OCI-LY7 (cell line): ENCODE measurements around the gene LYRM4. TPM values are rescaled to one million over a fixed set of nuclear protein-coding genes. Genes with fewer than 3 reads are reported as not detected.

ENCODE experiments used
- BruUV-seq: library from RNA; stranded (reverse); fragments of 400-500 nt; replicated peaks from 2 replicates; lab custom pipeline; 2021; lab: Mats Ljungman, UMichigan
- CTCF ChIA-PET: fragments of 300-600 bp; sonication (Branson Sonifier 250); formaldehyde crosslinking; loops from one replicate; lab custom pipeline; 2022; ENCODE audit warnings: antibody characterized with exemption; ENCODE audit not compliant: unreplicated experiment; lab: Charles Lee
- POLR2A ChIA-PET: fragments of 300-600 bp; sonication (Branson Sonifier 250); formaldehyde crosslinking; loops from one replicate; lab custom pipeline; 2022; ENCODE audit warnings: antibody characterized with exemption; lab: Charles Lee
- DNase-seq: peaks from one replicate; pipeline ENCODE4 v3.0.0-alpha.2; 2015; ENCODE audit warnings: low spot score
- H2AFZ ChIP-seq: fragments of 200-600 bp; sonication (generic), shearing (Covaris generic); 2 replicates; pipeline ENCODE4 v1.6.1; 2014; ENCODE audit warnings: mild to moderate bottlenecking, antibody characterized with exemption, low read length, moderate library complexity
- H3K27ac ChIP-seq: fragments of 200-600 bp; sonication (generic); 2 replicates; pipeline ENCODE4 v1.5.1; 2014; ENCODE audit warnings: mixed run types, low read depth, mild to moderate bottlenecking, moderate library complexity, low read length, inconsistent platforms; ENCODE audit not compliant: poor library complexity, severe bottlenecking
- H3K36me3 ChIP-seq: fragments of 200-600 bp; sonication (generic); 2 replicates; pipeline ENCODE4 v1.6.1; 2014; ENCODE audit warnings: mild to moderate bottlenecking, antibody characterized with exemption, low read length, moderate library complexity, mixed read lengths; ENCODE audit not compliant: insufficient read depth
- H3K4me1 ChIP-seq: fragments of 200-600 bp; sonication (generic); 2 replicates; pipeline ENCODE4 v1.5.1; 2014; ENCODE audit warnings: mild to moderate bottlenecking, low read length; ENCODE audit not compliant: insufficient read depth, poor library complexity, severe bottlenecking
- H3K4me2 ChIP-seq: fragments of 200-600 bp; sonication (generic); 2 replicates; pipeline ENCODE4 v1.6.1; 2014; ENCODE audit warnings: mild to moderate bottlenecking, low read length
- H3K4me3 ChIP-seq: fragments of 200-600 bp; sonication (generic); 2 replicates; pipeline ENCODE4 v1.5.1; 2014; ENCODE audit warnings: mild to moderate bottlenecking, low read depth, low read length; ENCODE audit not compliant: poor library complexity, severe bottlenecking
- H3K79me2 ChIP-seq: fragments of 200-600 bp; sonication (generic); 2 replicates; pipeline ENCODE4 v1.6.1; 2016; ENCODE audit warnings: low read depth, mild to moderate bottlenecking, low read length, moderate library complexity, mixed read lengths; ENCODE audit not compliant: insufficient read depth
- H3K9me2 ChIP-seq: fragments of 200-600 bp; sonication (generic); 2 replicates; pipeline ENCODE4 v1.6.1; 2016; ENCODE audit warnings: mild to moderate bottlenecking, low read length, mixed read lengths; ENCODE audit not compliant: insufficient read depth
- H3K9me3 ChIP-seq: fragments of 200-600 bp; sonication (generic); 2 replicates; pipeline ENCODE4 v1.6.1; 2014; ENCODE audit warnings: mild to moderate bottlenecking, mixed run types, low read length, mixed read lengths
- H4K20me1 ChIP-seq: fragments of 200-600 bp; sonication (generic); 2 replicates; pipeline ENCODE4 v1.6.1; 2014; ENCODE audit warnings: mild to moderate bottlenecking, antibody characterized with exemption, low read length, moderate library complexity, mixed read lengths; ENCODE audit not compliant: insufficient read depth
- EZH2phosphoT487 ChIP-seq: fragments of 200-600 bp; sonication (generic); IDR thresholded peaks from 2 replicates; pipeline ENCODE4 v1.6.1; 2018; ENCODE audit warnings: low read depth, borderline replicate concordance, mild to moderate bottlenecking, mixed run types, antibody characterized with exemption, low read length, moderate library complexity, mixed read lengths
- intact Hi-C: fragments of 100-400 bp; cut with micrococcal nuclease; formaldehyde crosslinking; loops from one replicate; pipeline ENCODE4 v1.10.0; 2022; ENCODE audit not compliant: unreplicated experiment
- total RNA-seq, 2 experiments: library from RNA; depleted of rRNA in 1 of 2; stranded (reverse); fragments of >200 nt in 1 of 2; shearing (Covaris generic) in 1 of 2; gene quantifications; 2 replicates each; pipeline ENCODE4 v1.2.3, GENCODE V29; 2014 to 2022
- TF ChIP-seq, protein P1 (sequence below): fragments of 200-600 bp; sonication (generic); conservative IDR thresholded peaks from 2 replicates; pipeline ENCODE4 v1.5.1; 2014; ENCODE audit warnings: mild to moderate bottlenecking, antibody characterized with exemption, low read length, moderate library complexity, mixed read lengths

The LYRM4 gene
- total RNA-seq, 2 experiments from 2014 or later = 19.6 to 34.3 TPM

- POLR2A ChIA-PET = interaction anchor here (0.7 to 1.2 kb wide), 2 partner anchors 12 to 58 kb away, joined by 3 read pairs; no protein-coding TSS in a partner anchor
- CTCF ChIA-PET = no interaction called here
- peaks cover 16% of the 10 kb centered on the region; the same call in 1 of the 2 replicates for H3K36me3 ChIP-seq
- no TSS peak for BruUV-seq
- H3K4me3 ChIP-seq = no peak overlapping the region
- no peaks in the 10 kb centered on the region for H4K20me1 ChIP-seq
- H3K79me2 ChIP-seq = no peaks in the 10 kb centered on the region
- H3K9me3 ChIP-seq = no peaks in the 10 kb centered on the region
- no peak overlapping the region for H2AFZ ChIP-seq
- H3K4me2 ChIP-seq = no peak overlapping the region
- no peak for DNase-seq
- no peak overlapping the region for H3K27ac ChIP-seq
- no peaks in the 10 kb centered on the region for H3K9me2 ChIP-seq
- H3K4me1 ChIP-seq = peaks cover 18% of the 10 kb centered on the region
- TF ChIP-seq, protein P1, sequence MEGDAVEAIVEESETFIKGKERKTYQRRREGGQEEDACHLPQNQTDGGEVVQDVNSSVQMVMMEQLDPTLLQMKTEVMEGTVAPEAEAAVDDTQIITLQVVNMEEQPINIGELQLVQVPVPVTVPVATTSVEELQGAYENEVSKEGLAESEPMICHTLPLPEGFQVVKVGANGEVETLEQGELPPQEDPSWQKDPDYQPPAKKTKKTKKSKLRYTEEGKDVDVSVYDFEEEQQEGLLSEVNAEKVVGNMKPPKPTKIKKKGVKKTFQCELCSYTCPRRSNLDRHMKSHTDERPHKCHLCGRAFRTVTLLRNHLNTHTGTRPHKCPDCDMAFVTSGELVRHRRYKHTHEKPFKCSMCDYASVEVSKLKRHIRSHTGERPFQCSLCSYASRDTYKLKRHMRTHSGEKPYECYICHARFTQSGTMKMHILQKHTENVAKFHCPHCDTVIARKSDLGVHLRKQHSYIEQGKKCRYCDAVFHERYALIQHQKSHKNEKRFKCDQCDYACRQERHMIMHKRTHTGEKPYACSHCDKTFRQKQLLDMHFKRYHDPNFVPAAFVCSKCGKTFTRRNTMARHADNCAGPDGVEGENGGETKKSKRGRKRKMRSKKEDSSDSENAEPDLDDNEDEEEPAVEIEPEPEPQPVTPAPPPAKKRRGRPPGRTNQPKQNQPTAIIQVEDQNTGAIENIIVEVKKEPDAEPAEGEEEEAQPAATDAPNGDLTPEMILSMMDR = no peak
- no peak for TF ChIP-seq EZH2phosphoT487
- intact Hi-C loops = no loop called here
Observed at GRCh38 chr6:5208471-5208971, 52.2 kb downstream of the LYRM4 start.

- CTCF ChIA-PET = no interaction called here
- Histone ChIP-seq H3K9me2 (no peaks in the 10 kb centered on the region), H3K79me2 (no peaks in the 10 kb centered on the region), H2AFZ (no peak overlapping the region), H3K27ac (no peak overlapping the region), H3K9me3 (no peaks in the 10 kb centered on the region), H3K4me2 (0 out of 2 replicates have a peak overlapping the region, but pooled peaks have one; percentile 22), H3K36me3 (peaks cover 12% of the 10 kb centered on the region; the same call in 1 of the 2 replicates), H3K4me1 (peaks cover 18% of the 10 kb centered on the region), H4K20me1 (no peaks in the 10 kb centered on the region), H3K4me3 (no peak overlapping the region)
- POLR2A ChIA-PET = interaction anchor here (0.6 to 1.2 kb wide), 4 partner anchors 13 to 214 kb away, joined by 3 to 6 read pairs (median 4); no protein-coding TSS in a partner anchor
- no TSS peak for BruUV-seq
- peak; percentile 41 for DNase-seq
- no peak for TF ChIP-seq EZH2phosphoT487
- TF ChIP-seq, protein P1 = no peak
- intact Hi-C loops = no loop called here
Observed at GRCh38 chr6:5208057-5208456, 52.7 kb downstream of the LYRM4 start.
